NT2/D1 (cell line): ENCODE measurements around the gene GALM.
"Not testable (repeated sequence)": the region's sequence is repeated elsewhere in the genome, so short reads cannot be mapped to it uniquely, and the experiment has no call there.

Source experiments
- DNase-seq: peaks from one replicate; pipeline ENCODE4 v3.0.0-alpha.2; 2011; ENCODE audit warnings: low read depth, low spot score
- H3K27me3 ChIP-seq: 2 replicates; pipeline ENCODE4 v1.6.0; 2011; ENCODE audit warnings: mild to moderate bottlenecking; ENCODE audit not compliant: insufficient read length, insufficient read depth
- H3K36me3 ChIP-seq: 2 replicates; pipeline ENCODE4 v1.6.1; 2011; ENCODE audit warnings: mild to moderate bottlenecking, low read length, mixed read lengths; ENCODE audit not compliant: insufficient read depth, insufficient read length
- H3K4me1 ChIP-seq: 2 replicates; pipeline ENCODE4 v1.5.1; 2011; ENCODE audit not compliant: insufficient read depth, insufficient read length
- H3K4me3 ChIP-seq: 2 replicates; pipeline ENCODE4 v1.5.1; 2011; ENCODE audit warnings: low read depth; ENCODE audit not compliant: insufficient read length
- H3K9ac ChIP-seq: 2 replicates; pipeline ENCODE4 v1.6.0; 2011; ENCODE audit warnings: low read depth; ENCODE audit not compliant: insufficient read length
- H3K9me3 ChIP-seq: 2 replicates; pipeline ENCODE4 v1.5.1; 2011; ENCODE audit warnings: mild to moderate bottlenecking, low read length; ENCODE audit not compliant: insufficient read depth
- SUZ12 ChIP-seq: IDR thresholded peaks from 2 replicates; pipeline ENCODE4 v1.6.1; 2011; ENCODE audit not compliant: insufficient read length, insufficient read depth; ENCODE audit errors: extremely low read depth
- YY1 ChIP-seq: IDR thresholded peaks from 2 replicates; pipeline ENCODE4 v1.6.1; 2011; ENCODE audit not compliant: insufficient read length, insufficient read depth
- ZNF274 ChIP-seq: IDR thresholded peaks from 2 replicates; pipeline ENCODE4 v1.6.1; 2011; ENCODE audit warnings: mild to moderate bottlenecking, low read depth, low read length

The GALM gene

DNA sequence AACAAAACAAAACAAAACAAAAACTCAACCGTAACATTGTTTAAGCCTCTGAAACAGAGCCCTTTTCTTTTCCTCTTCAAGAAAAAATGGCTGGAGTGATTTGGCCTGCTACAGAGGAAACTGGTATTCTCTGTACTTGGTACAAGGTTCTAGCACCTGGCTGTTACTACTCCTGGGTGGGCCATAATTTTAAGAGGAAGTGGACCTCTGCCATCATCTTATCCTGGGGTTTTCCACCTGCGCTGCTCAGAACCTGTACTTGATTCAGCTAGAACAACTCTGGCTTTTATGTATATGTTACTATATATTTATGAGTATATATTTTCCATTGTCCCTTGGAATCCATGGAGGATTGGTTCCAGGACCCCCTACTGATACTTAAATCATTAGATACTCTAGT lies 62.8 kb downstream of the GALM start:
- Histone ChIP-seq H3K9me3 (no peaks in the 10 kb centered on the region), H3K36me3 (peaks cover 11% of the 10 kb centered on the region), H3K9ac (no peak overlapping the region), H3K4me1 (no peaks in the 10 kb centered on the region), H3K27me3 (no peaks in the 10 kb centered on the region), H3K4me3 (no peak overlapping the region)
- no peak for TF ChIP-seq ZNF274
- TF ChIP-seq YY1, result no peak
- no peak for TF ChIP-seq SUZ12
- no peak for DNase-seq

DNA sequence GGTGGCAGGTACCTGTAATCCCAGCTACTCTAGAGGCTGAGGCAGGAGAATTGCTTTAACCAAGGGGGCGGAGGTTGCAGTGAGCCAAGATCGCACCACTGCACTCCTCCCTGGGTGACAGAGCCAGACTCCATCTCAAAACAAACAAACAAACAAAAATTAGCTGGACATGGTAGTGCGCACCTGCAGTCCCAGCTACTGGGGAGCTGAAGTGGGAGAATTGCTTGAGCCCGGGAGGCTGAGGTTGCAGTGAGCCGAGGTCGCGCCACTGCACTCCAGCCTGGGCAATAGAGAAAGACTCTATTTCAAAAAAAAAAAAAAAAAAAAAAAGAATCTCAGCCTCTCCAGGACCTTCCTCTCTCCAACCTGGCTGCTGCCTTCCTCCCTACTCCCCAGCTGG lies 65.2 kb downstream of the GALM start:
- Histone ChIP-seq H3K27me3 (no peaks in the 10 kb centered on the region), H3K4me3 (no peak overlapping the region), H3K4me1 (no peaks in the 10 kb centered on the region), H3K9me3 (no peaks in the 10 kb centered on the region), H3K36me3 (peaks cover 16% of the 10 kb centered on the region), H3K9ac (no peak overlapping the region)
- TF ChIP-seq ZNF274 (no peak), YY1 (no peak), SUZ12 (no peak)
- DNase-seq, result no peak

DNA sequence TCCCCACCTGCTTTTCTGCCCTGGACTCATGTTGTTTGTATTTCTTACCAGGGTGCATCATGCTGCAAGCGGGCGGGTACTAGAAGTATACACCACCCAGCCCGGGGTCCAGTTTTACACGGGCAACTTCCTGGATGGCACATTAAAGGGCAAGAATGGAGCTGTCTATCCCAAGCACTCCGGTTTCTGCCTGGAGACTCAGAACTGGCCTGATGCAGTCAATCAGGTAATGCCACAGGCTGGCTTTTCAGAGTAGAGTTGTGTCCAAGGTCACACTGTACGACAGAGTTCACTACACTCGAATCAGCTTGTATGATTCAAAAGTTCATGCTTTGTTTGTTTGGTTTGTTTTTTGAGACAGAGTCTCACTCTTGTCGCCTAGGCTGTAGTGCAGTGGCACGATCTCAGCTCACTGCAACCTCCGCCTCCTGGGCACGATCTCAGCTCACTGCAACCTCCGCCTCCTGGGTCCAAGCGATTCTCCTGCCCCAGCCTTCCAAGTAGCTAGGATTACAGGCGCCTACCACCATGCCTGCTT lies 65.8 kb downstream of the GALM start:
- H3K4me3 ChIP-seq, result no peak overlapping the region
- peaks cover 16% of the 10 kb centered on the region for H3K36me3 ChIP-seq
- TF ChIP-seq ZNF274, result no peak
- no peak for TF ChIP-seq SUZ12
- TF ChIP-seq YY1, result no peak
- no peak overlapping the region for H3K9ac ChIP-seq
- no peak for DNase-seq
- no peaks in the 10 kb centered on the region for H3K27me3 ChIP-seq
- H3K9me3 ChIP-seq, result no peaks in the 10 kb centered on the region
- no peaks in the 10 kb centered on the region for H3K4me1 ChIP-seq

DNA sequence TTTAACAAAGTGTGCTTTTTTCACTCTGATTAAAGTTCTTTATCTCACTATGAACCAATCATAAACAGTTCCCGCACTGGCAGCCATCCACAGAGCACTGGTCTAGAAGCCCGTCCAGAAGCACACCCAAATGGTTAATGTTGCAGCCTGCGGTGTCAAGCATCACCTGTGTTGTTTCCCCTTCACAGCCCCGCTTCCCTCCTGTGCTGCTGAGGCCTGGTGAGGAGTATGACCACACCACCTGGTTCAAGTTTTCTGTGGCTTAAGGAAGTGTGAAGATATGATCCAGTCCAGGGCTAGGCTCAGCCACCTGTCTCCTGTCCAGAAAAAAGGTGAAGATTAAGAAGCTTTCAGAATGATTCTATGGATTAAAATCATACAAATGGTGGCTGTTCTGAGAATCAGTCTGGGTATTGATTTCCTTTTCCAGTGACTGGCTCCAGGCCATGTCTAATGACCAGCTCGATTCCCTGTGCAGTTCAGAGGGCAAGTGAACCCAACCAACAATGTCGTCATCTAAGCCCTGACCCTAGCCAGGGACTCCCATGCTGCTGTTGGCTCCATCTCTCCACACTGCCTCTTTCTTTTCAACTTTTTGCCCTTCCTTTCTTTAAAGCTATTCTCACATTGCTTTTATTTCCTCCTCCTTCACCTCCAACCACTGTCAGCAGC lies 67.5 kb downstream of the GALM start:
- Histone ChIP-seq H3K36me3 (peaks cover 23% of the 10 kb centered on the region), H3K27me3 (no peaks in the 10 kb centered on the region)
- TF ChIP-seq SUZ12 (no peak), YY1 (no peak), ZNF274 (no peak)

DNA sequence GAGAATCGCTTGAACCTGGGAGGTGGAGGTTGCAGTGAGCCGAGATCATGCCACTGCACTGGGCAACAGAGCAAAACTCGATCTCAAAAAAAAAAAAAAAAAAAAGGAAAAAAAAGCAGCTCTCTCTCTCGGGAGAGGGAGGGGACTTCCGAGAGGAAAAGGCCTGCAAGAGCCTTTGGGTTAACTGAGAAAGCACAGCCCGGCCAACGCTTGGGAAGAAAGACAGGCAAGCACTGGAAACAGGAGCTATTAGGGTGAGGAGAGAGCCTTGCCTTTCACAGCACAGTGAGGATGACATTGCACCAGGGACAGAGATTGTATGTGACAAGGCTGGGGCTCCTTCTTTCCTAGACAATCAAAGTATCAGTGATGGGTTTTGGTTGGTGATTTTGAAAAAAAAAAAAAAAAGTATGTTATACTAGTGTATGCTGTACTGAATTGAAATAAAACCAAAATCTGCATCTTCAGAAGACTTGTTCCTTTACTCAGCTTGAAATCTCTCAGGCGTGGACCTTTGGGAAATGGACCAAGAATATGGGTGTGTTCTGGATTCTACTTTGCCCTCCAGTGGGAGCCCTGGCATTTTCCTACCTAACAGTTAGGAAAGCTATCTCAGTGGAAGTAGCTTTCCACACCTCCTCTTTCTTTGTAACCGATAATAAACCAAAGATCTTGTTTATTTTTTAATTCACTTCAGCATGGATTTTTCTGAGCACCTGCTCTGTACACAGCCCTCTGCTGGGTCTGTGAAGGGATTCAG lies 68.6 kb downstream of the GALM start:
- Histone ChIP-seq H3K9ac (no peak overlapping the region), H3K27me3 (no peaks in the 10 kb centered on the region), H3K36me3 (peaks cover 23% of the 10 kb centered on the region), H3K9me3 (no peaks in the 10 kb centered on the region), H3K4me1 (no peaks in the 10 kb centered on the region), H3K4me3 (no peak overlapping the region)
- no peak for TF ChIP-seq ZNF274
- no peak for TF ChIP-seq YY1
- no peak for TF ChIP-seq SUZ12
- no peak for DNase-seq

More for the DNA sequence above, 67.5 kb downstream of the GALM start:
- Histone ChIP-seq H3K9me3 (no peaks in the 10 kb centered on the region), H3K9ac (no peak overlapping the region), H3K4me3 (no peak overlapping the region), H3K4me1 (no peaks in the 10 kb centered on the region)
- DNase-seq, result no peak

DNA sequence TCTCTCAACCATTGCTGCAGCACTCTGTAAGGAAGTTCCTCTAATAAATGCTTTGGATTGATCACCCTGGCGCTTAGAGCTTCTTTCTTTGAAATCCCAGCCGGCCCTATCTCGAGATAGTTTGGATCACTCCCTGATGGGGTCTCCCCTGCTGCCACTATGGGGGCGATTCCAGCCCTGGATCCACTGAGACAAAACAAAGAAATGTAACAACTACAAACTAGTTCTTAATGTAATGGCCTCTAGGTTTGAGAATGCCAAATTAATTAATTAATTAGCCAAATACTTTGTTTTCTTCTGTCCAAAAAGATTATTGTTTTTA lies 70.0 kb downstream of the GALM start:
- DNase-seq, result no peak
- Histone ChIP-seq H3K9me3 (no peaks in the 10 kb centered on the region), H3K9ac (no peak overlapping the region), H3K27me3 (no peaks in the 10 kb centered on the region), H3K4me3 (no peak overlapping the region), H3K36me3 (peaks cover 20% of the 10 kb centered on the region), H3K4me1 (no peaks in the 10 kb centered on the region)
- TF ChIP-seq YY1 (no peak), SUZ12 (no peak), ZNF274 (no peak)

DNA sequence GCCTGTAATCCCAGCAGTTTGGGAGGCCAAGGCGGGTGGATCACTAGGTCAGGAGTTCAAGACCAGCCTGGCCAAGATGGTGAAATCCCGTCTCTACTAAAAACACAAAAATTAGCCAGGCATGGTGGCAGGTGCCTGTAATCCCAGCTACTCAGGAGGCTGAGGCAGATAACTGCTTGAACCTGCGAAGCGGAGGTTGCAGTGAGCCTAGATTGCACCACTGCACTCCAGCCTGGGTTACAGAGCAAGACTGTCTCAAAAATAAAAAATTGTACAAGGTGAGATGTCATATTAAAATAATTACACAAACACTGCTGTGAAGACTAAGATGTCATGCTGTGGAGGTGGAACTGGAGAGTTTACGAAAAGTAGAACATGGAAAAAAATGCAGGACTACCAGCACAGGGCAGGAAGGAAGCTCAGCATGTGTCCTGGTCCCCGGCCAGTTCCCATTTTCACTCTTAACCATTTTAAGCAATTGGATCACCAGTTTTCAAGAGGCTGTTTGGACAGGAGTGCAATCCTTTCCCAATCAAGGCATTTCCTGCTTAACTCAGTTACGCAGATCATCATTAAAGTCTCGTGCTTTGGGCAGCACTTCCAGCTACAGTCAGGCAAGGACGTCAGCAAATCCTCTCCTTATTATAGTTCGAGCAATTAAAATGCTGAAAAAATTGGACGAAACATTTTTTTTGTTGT lies 71.2 kb downstream of the GALM start:
- not testable (repeated sequence) for DNase-seq, H3K27me3 ChIP-seq, H3K9ac ChIP-seq, H3K4me1 ChIP-seq, H3K4me3 ChIP-seq, H3K9me3 ChIP-seq
- H3K36me3 ChIP-seq, result peaks cover 25% of the 10 kb centered on the region
